Measurements from ENCODE around the gene PLTP. TPM values are rescaled to one million over a fixed set of nuclear protein-coding genes. Genes with fewer than 3 reads are reported as not detected.

Gene PLTP
- total and polyA plus RNA-seq, 2 of the 13 experiments (the other 11 are each of a cell fraction or from before 2014, with no cell fraction given) = 16.9 to 28.6 TPM

DNA sequence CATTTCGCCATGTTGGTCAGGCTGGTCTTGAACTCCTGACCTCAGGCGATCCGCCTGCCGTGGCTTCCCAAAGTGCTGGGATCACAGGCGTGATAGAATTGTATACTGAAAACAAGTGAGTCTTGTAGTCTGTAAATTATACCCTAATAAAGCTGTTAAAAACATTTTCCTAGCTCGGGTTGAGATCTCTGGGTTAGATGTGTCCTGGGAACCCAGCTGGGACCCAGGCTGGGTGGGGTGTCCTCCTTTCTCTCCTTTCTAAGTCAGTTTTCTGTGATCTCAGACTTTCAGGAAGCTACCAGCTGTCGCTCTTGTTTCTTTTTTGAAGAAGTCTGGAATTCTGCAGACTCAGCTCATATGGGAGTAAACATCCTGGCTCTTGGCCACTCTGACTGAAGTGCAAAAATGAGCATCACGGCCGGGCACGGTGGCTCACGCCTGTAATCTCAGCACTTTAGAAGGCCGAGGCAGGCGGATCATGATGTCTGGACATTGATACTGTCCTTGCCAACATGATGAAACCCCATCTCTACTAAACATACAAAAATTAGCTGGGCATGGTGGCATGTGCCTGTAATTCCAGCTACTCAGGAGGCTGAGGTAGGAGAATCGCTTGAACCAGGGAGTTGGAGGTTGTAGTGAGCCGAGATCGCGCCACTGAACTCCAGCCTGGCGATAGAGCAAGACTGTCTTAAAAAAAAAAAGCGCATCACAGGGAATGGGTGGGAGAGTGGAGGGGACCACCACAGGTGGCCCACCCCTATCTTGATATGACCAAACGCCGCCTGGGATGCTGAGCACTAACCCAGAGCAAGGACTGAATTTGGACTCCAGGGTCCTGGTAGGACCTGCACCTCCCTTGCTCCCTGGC lies 12.7 kb upstream of the PLTP start (continued):
- TF ChIP-seq, protein P1, sequence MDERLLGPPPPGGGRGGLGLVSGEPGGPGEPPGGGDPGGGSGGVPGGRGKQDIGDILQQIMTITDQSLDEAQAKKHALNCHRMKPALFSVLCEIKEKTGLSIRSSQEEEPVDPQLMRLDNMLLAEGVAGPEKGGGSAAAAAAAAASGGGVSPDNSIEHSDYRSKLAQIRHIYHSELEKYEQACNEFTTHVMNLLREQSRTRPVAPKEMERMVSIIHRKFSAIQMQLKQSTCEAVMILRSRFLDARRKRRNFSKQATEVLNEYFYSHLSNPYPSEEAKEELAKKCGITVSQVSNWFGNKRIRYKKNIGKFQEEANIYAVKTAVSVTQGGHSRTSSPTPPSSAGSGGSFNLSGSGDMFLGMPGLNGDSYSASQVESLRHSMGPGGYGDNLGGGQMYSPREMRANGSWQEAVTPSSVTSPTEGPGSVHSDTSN (CRISPR knock-in tag; IDR thresholded peaks at IDR 0.05) = peak; percentile 48; the same call in 1 of the 2 replicates
- no peak for TF ChIP-seq AGO1 (IDR thresholded peaks at IDR 0.05; ENCODE audit: low read depth, low read length, poor library complexity, severe bottlenecking)
- peak; percentile 30; the same call in 1 of the 2 replicates for TF ChIP-seq RFX5 (IDR thresholded peaks at IDR 0.05; ENCODE audit: low read depth, low read length)
- TF ChIP-seq ZBTB38 (CRISPR knock-in tag; IDR thresholded peaks at IDR 0.05) = 0 out of 2 replicates have a peak, but pooled peaks have one; percentile 30
- TF ChIP-seq THAP11 (CRISPR knock-in tag; IDR thresholded peaks at IDR 0.05) = no peak
- TF ChIP-seq ZNF496 (CRISPR knock-in tag; IDR thresholded peaks at IDR 0.05; ENCODE audit: insufficient replicate concordance) = no peak
- TF ChIP-seq, protein P2, sequence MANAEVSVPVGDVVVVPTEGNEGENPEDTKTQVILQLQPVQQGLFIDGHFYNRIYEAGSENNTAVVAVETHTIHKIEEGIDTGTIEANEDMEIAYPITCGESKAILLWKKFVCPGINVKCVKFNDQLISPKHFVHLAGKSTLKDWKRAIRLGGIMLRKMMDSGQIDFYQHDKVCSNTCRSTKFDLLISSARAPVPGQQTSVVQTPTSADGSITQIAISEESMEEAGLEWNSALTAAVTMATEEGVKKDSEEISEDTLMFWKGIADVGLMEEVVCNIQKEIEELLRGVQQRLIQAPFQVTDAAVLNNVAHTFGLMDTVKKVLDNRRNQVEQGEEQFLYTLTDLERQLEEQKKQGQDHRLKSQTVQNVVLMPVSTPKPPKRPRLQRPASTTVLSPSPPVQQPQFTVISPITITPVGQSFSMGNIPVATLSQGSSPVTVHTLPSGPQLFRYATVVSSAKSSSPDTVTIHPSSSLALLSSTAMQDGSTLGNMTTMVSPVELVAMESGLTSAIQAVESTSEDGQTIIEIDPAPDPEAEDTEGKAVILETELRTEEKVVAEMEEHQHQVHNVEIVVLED (CRISPR knock-in tag; IDR thresholded peaks at IDR 0.05; ENCODE audit: borderline replicate concordance) = no peak
- no peak for TF ChIP-seq ZMYM2 (CRISPR knock-in tag; IDR thresholded peaks at IDR 0.05)
- no peak for TF ChIP-seq CENPX (CRISPR knock-in tag; IDR thresholded peaks at IDR 0.05)
- TF ChIP-seq ZBTB7B (CRISPR knock-in tag; IDR thresholded peaks at IDR 0.05) = no peak
- TF ChIP-seq ZNF703 (CRISPR knock-in tag; IDR thresholded peaks at IDR 0.05; ENCODE audit: borderline replicate concordance) = no peak
- TF ChIP-seq KAT8 (CRISPR knock-in tag; IDR thresholded peaks at IDR 0.05) = peak; percentile 43; the same call in 1 of the 2 replicates
- TF ChIP-seq GZF1 (CRISPR knock-in tag; IDR thresholded peaks at IDR 0.05) = no peak
- TF ChIP-seq ZNF121 (CRISPR knock-in tag; IDR thresholded peaks at IDR 0.05) = no peak
- no peak for TF ChIP-seq ZNF34 (CRISPR knock-in tag; IDR thresholded peaks at IDR 0.05; ENCODE audit: borderline replicate concordance)
- peak; percentile 99 to 100 for TF ChIP-seq MAFK (conservative IDR thresholded peaks at IDR 0.05 in 1 of 2, IDR thresholded peaks at IDR 0.05 in 1 of 2; ENCODE audit: low read length in 2 of 2)
- TF ChIP-seq, protein P3, sequence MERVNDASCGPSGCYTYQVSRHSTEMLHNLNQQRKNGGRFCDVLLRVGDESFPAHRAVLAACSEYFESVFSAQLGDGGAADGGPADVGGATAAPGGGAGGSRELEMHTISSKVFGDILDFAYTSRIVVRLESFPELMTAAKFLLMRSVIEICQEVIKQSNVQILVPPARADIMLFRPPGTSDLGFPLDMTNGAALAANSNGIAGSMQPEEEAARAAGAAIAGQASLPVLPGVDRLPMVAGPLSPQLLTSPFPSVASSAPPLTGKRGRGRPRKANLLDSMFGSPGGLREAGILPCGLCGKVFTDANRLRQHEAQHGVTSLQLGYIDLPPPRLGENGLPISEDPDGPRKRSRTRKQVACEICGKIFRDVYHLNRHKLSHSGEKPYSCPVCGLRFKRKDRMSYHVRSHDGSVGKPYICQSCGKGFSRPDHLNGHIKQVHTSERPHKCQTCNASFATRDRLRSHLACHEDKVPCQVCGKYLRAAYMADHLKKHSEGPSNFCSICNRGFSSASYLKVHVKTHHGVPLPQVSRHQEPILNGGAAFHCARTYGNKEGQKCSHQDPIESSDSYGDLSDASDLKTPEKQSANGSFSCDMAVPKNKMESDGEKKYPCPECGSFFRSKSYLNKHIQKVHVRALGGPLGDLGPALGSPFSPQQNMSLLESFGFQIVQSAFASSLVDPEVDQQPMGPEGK (CRISPR knock-in tag; IDR thresholded peaks at IDR 0.05) = no peak
- TF ChIP-seq PPARG (CRISPR knock-in tag; conservative IDR thresholded peaks at IDR 0.05) = no peak; the same call in 1 of the 2 replicates
- TF ChIP-seq, protein P4, sequence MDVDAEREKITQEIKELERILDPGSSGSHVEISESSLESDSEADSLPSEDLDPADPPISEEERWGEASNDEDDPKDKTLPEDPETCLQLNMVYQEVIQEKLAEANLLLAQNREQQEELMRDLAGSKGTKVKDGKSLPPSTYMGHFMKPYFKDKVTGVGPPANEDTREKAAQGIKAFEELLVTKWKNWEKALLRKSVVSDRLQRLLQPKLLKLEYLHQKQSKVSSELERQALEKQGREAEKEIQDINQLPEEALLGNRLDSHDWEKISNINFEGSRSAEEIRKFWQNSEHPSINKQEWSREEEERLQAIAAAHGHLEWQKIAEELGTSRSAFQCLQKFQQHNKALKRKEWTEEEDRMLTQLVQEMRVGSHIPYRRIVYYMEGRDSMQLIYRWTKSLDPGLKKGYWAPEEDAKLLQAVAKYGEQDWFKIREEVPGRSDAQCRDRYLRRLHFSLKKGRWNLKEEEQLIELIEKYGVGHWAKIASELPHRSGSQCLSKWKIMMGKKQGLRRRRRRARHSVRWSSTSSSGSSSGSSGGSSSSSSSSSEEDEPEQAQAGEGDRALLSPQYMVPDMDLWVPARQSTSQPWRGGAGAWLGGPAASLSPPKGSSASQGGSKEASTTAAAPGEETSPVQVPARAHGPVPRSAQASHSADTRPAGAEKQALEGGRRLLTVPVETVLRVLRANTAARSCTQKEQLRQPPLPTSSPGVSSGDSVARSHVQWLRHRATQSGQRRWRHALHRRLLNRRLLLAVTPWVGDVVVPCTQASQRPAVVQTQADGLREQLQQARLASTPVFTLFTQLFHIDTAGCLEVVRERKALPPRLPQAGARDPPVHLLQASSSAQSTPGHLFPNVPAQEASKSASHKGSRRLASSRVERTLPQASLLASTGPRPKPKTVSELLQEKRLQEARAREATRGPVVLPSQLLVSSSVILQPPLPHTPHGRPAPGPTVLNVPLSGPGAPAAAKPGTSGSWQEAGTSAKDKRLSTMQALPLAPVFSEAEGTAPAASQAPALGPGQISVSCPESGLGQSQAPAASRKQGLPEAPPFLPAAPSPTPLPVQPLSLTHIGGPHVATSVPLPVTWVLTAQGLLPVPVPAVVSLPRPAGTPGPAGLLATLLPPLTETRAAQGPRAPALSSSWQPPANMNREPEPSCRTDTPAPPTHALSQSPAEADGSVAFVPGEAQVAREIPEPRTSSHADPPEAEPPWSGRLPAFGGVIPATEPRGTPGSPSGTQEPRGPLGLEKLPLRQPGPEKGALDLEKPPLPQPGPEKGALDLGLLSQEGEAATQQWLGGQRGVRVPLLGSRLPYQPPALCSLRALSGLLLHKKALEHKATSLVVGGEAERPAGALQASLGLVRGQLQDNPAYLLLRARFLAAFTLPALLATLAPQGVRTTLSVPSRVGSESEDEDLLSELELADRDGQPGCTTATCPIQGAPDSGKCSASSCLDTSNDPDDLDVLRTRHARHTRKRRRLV (CRISPR knock-in tag; IDR thresholded peaks at IDR 0.05) = no peak

All from HepG2 (cell line).